ENCODE results near the gene NSMF. TPM values are rescaled to one million over a fixed set of nuclear protein-coding genes. Genes with fewer than 3 reads are reported as not detected.
A peak's percentile ranks its signal among the peaks of the same experiment; 100 is the strongest.

Gene NSMF
- total RNA-seq, 1 experiment from 2014 or later, result 52.7 TPM

DNA sequence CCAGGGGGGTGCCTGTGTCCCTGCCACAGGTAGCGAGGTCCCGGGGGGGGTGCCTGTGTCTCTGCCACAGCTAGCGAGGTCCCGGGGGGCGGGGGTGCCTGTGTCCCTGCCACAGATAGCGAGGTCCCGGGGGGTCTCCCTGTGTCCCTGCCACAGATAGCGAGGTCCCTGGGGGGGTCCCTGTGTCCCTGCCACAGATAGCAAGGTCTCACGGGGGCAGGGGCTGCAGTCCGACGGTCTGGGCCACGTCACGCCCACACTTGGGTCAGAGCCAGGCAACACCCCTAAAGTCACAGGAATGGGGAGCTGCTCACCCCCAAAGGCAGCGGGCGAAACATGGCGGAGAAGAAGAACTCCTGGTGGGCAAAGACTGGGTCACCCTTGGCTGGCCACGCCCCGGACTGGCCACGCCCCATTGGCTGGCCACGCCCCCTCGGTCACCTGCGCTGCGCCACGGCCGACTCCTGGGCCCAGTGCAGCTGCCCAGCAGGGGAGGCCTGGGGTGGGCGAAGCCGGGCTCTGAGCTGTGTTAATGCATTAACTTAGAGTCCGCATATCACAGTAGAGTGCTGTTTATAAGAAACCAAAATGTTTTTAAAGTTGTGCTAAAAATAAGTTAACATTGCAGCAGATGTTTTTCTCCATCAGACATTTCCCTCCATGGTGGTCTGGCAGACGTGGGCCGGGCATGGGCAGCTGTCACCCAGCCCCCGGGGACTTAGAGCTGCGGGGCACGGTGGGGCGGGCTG is 29.0 kb downstream of the NSMF start:
- Histone ChIP-seq H3K4me1 (ENCODE audit: insufficient read depth, low read length, poor library complexity, severe bottlenecking) (no peaks in the 10 kb centered on the region), H3K27ac (ENCODE audit: low read depth, low read length, poor library complexity, severe bottlenecking) (no peak overlapping the region), H3K36me3 (ENCODE audit: insufficient read depth, low read length, poor library complexity, severe bottlenecking) (no peaks in the 10 kb centered on the region), H3K9me3 (ENCODE audit: low read depth, low read length, poor library complexity, severe bottlenecking) (no peaks in the 10 kb centered on the region), H3K27me3 (replicated peaks; ENCODE audit: insufficient read depth, low read depth, low read length, poor library complexity) (no peaks in the 10 kb centered on the region), H3K4me3 (ENCODE audit: low read depth, low read length, poor library complexity, severe bottlenecking) (peak overlapping the region; percentile 31)
- ChIA-PET POLR2A (ENCODE audit: low non-redundant PET) (interaction anchor here (0.5 kb wide), 1 partner anchor 340 kb away, joined by 3 read pairs; no protein-coding TSS in a partner anchor), CTCF (no interaction called here)
- DNase-seq (ENCODE audit: low spot score), result peak; percentile 44
- intact Hi-C loops (cut with micrococcal nuclease; ENCODE audit: unreplicated experiment), result no loop called here
- TF ChIP-seq, protein P1, sequence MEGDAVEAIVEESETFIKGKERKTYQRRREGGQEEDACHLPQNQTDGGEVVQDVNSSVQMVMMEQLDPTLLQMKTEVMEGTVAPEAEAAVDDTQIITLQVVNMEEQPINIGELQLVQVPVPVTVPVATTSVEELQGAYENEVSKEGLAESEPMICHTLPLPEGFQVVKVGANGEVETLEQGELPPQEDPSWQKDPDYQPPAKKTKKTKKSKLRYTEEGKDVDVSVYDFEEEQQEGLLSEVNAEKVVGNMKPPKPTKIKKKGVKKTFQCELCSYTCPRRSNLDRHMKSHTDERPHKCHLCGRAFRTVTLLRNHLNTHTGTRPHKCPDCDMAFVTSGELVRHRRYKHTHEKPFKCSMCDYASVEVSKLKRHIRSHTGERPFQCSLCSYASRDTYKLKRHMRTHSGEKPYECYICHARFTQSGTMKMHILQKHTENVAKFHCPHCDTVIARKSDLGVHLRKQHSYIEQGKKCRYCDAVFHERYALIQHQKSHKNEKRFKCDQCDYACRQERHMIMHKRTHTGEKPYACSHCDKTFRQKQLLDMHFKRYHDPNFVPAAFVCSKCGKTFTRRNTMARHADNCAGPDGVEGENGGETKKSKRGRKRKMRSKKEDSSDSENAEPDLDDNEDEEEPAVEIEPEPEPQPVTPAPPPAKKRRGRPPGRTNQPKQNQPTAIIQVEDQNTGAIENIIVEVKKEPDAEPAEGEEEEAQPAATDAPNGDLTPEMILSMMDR (conservative IDR thresholded peaks at IDR 0.05; ENCODE audit: low read depth, low read length), result no peak
- no peak for TF ChIP-seq EZH2 (IDR thresholded peaks at IDR 0.05; ENCODE audit: borderline replicate concordance, low read depth, low read length, poor library complexity, severe bottlenecking)
- BruUV-seq (replicated peaks), result no TSS peak

DNA sequence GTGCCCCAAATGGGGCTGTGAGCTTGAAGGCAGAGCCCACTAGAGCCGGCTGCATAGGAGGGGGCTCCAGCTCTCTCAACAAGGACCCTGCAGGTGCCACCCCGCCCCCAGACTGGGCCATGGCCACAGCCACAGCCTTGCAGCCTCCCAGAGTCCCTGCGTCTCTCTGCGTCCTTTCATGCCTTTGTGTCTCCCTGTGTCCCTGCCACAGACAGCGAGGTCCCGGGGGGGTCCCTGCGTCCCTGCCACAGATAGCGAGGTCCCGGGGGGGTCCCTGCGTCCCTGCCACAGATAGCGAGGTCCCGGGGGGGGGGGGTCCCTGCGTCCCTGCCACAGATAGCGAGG is 29.6 kb downstream of the NSMF start:
- ChIA-PET CTCF (no interaction called here), POLR2A (ENCODE audit: low non-redundant PET) (interaction anchor here (0.5 kb wide), 1 partner anchor 339 kb away, joined by 3 read pairs; no protein-coding TSS in a partner anchor)
- Histone ChIP-seq H3K4me1 (ENCODE audit: insufficient read depth, low read length, poor library complexity, severe bottlenecking) (no peaks in the 10 kb centered on the region), H3K4me3 (ENCODE audit: low read depth, low read length, poor library complexity, severe bottlenecking) (no peak overlapping the region), H3K27me3 (replicated peaks; ENCODE audit: insufficient read depth, low read depth, low read length, poor library complexity) (no peaks in the 10 kb centered on the region), H3K27ac (ENCODE audit: low read depth, low read length, poor library complexity, severe bottlenecking) (no peak overlapping the region), H3K9me3 (ENCODE audit: low read depth, low read length, poor library complexity, severe bottlenecking) (no peaks in the 10 kb centered on the region), H3K36me3 (ENCODE audit: insufficient read depth, low read length, poor library complexity, severe bottlenecking) (no peaks in the 10 kb centered on the region)
- no TSS peak for BruUV-seq (replicated peaks)
- intact Hi-C loops (cut with micrococcal nuclease; ENCODE audit: unreplicated experiment), result no loop called here
- DNase-seq (ENCODE audit: low spot score), result no peak
- TF ChIP-seq, protein P1 (conservative IDR thresholded peaks at IDR 0.05; ENCODE audit: low read depth, low read length), result no peak
- no peak for TF ChIP-seq EZH2 (IDR thresholded peaks at IDR 0.05; ENCODE audit: borderline replicate concordance, low read depth, low read length, poor library complexity, severe bottlenecking)

DNA sequence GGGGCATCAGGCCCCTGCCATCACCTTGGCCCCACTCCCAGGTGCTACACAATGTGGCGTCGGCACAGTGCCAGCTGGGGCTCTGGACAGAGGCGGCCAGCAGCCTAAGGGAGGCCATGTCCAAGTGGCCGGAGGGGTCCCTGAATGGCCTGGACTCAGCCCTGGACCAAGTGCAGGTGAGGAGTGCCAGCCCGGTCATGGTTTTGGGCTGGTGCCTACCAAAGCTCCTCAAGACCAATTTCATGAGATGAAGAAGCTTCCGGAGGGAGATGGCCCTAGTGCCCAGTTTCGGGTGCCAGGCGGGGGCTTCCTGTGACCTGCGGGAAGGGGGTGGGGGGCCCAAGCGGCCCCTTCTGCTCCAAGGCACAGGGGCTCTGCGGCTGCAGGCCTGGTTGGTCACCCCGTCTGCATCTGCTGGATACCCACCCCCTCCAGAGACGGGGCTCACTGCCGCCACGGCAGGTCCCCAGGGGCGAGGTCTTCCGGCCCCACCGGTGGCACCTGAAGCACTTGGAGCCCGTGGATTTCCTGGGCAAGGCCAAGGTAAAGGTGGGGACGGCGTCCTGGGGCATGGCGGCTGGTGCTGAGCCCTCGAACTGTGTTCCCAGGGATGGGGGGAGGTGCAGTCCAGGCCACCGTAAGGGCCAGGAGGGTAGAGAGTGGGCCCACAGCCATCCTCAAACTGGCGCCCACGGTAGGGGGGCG is 30.1 kb downstream of the NSMF start:
- Histone ChIP-seq H3K27ac (ENCODE audit: low read depth, low read length, poor library complexity, severe bottlenecking) (no peak overlapping the region), H3K9me3 (ENCODE audit: low read depth, low read length, poor library complexity, severe bottlenecking) (no peaks in the 10 kb centered on the region), H3K4me3 (ENCODE audit: low read depth, low read length, poor library complexity, severe bottlenecking) (no peak overlapping the region), H3K4me1 (ENCODE audit: insufficient read depth, low read length, poor library complexity, severe bottlenecking) (no peaks in the 10 kb centered on the region), H3K36me3 (ENCODE audit: insufficient read depth, low read length, poor library complexity, severe bottlenecking) (no peaks in the 10 kb centered on the region), H3K27me3 (replicated peaks; ENCODE audit: insufficient read depth, low read depth, low read length, poor library complexity) (no peaks in the 10 kb centered on the region)
- TF ChIP-seq, protein P1 (conservative IDR thresholded peaks at IDR 0.05; ENCODE audit: low read depth, low read length), result no peak
- no peak for TF ChIP-seq EZH2 (IDR thresholded peaks at IDR 0.05; ENCODE audit: borderline replicate concordance, low read depth, low read length, poor library complexity, severe bottlenecking)
- no peak for DNase-seq (ENCODE audit: low spot score)
- ChIA-PET POLR2A (ENCODE audit: low non-redundant PET) (no interaction called here), CTCF (no interaction called here)
- BruUV-seq (replicated peaks), result no TSS peak
- intact Hi-C loops (cut with micrococcal nuclease; ENCODE audit: unreplicated experiment), result no loop called here
